CD14-positive monocyte (primary cell): Measurements from ENCODE around the gene MCRIP2. TPM values are rescaled to one million over a fixed set of nuclear protein-coding genes. Genes with fewer than 3 reads are reported as not detected.

ENCODE experiments used
- DNase-seq, 3 donors: peaks; one replicate each; pipeline ENCODE4 v3.0.0-alpha.2; 2011 to 2022
- H2AFZ ChIP-seq: 2 replicates; pipeline ENCODE4 v1.6.0; 2012; ENCODE audit warnings: mild to moderate bottlenecking, low read depth, low read length, inconsistent platforms; ENCODE audit not compliant: insufficient read depth, poor library complexity, severe bottlenecking
- H3K27ac ChIP-seq, 2 donors: 1 replicate in 1 of 2; 2 replicates in 1 of 2; pipeline ENCODE4 v1.5.1; 2012 to 2013; ENCODE audit warnings: low read length in 2 of 2, control low read depth in 1 of 2, inconsistent platforms in 1 of 2, low read depth in 1 of 2, mild to moderate bottlenecking in 1 of 2
- H3K27me3 ChIP-seq, 2 donors: one replicate each; pipeline versions ENCODE4 v1.6.0 to v1.6.1; 2011 to 2013; ENCODE audit warnings: low read length in 2 of 2; ENCODE audit not compliant: control insufficient read depth in 2 of 2, insufficient read depth in 2 of 2
- H3K36me3 ChIP-seq, 2 donors: replicated peaks in 1 of 2; 1 replicate in 1 of 2; 2 replicates in 1 of 2; pipeline versions ENCODE4 v1.5.1 to v1.6.1; 2012 to 2013; ENCODE audit warnings: low read length in 2 of 2, control low read depth in 1 of 2, inconsistent platforms in 1 of 2, mild to moderate bottlenecking in 1 of 2; ENCODE audit not compliant: insufficient read depth in 2 of 2, control insufficient read depth in 1 of 2
- H3K4me1 ChIP-seq, 2 donors: 1 replicate in 1 of 2; 2 replicates in 1 of 2; pipeline versions ENCODE4 v1.5.1 to v1.6.1; 2012 to 2013; ENCODE audit warnings: low read length in 2 of 2, control low read depth in 1 of 2, inconsistent platforms in 1 of 2, mild to moderate bottlenecking in 1 of 2, moderate library complexity in 1 of 2; ENCODE audit not compliant: insufficient read depth in 2 of 2, control insufficient read depth in 1 of 2
- H3K4me2 ChIP-seq: replicated peaks from 2 replicates; pipeline ENCODE3; 2012; ENCODE audit warnings: low read length, moderate library complexity, mild to moderate bottlenecking; ENCODE audit not compliant: poor library complexity, severe bottlenecking; ENCODE audit errors: extremely low read depth
- H3K4me3 ChIP-seq, 3 experiments: fragments of 200-600 bp in 1 of 3; sonication (generic) in 1 of 3; replicated peaks in 1 of 3; 1 replicate in 2 of 3; 2 replicates in 1 of 3; pipeline ENCODE4 v1.5.1; 2011 to 2013; ENCODE audit warnings: low read length in 3 of 3, mild to moderate bottlenecking in 3 of 3, control low read depth in 2 of 3, low read depth in 2 of 3, inconsistent platforms in 1 of 3, moderate library complexity in 1 of 3
- H3K79me2 ChIP-seq: 2 replicates; pipeline ENCODE4 v1.6.0; 2012; ENCODE audit warnings: mild to moderate bottlenecking, control low read depth, inconsistent platforms, low read length, moderate library complexity; ENCODE audit not compliant: insufficient read depth
- H3K9ac ChIP-seq: 2 replicates; pipeline ENCODE4 v1.6.0; 2017; ENCODE audit warnings: low read length, mild to moderate bottlenecking; ENCODE audit not compliant: insufficient read depth, poor library complexity, severe bottlenecking
- H3K9me3 ChIP-seq, 2 donors: replicated peaks in 1 of 2; 1 replicate in 1 of 2; 2 replicates in 1 of 2; pipeline versions ENCODE4 v1.5.1 to v1.6.1; 2012 to 2013; ENCODE audit warnings: low read length in 2 of 2, control low read depth in 1 of 2; ENCODE audit not compliant: control insufficient read depth in 1 of 2, insufficient read depth in 1 of 2
- H4K20me1 ChIP-seq: 2 replicates; pipeline ENCODE4 v1.6.0; 2012; ENCODE audit warnings: mild to moderate bottlenecking, low read length, control low read depth, moderate library complexity; ENCODE audit not compliant: insufficient read depth
- H3K27ac Mint-ChIP-seq, 7 donors: one replicate each; pipeline ENCODE4 v1.8.0; 2020; ENCODE audit warnings: mild to moderate bottlenecking in 7 of 7, mixed read lengths in 7 of 7, moderate library complexity in 6 of 7, inconsistent platforms in 2 of 7
- H3K27me3 Mint-ChIP-seq, 3 donors: one replicate each; pipeline ENCODE4 v1.8.0; 2021 to 2022; ENCODE audit warnings: low read depth in 3 of 3, mild to moderate bottlenecking in 3 of 3, mixed read lengths in 3 of 3, moderate library complexity in 3 of 3, inconsistent platforms in 1 of 3
- H3K36me3 Mint-ChIP-seq, 2 donors: one replicate each; pipeline ENCODE4 v1.8.0; 2020; ENCODE audit warnings: mixed read lengths in 2 of 2, inconsistent platforms in 1 of 2, mild to moderate bottlenecking in 1 of 2
- H3K4me1 Mint-ChIP-seq: one replicate; pipeline ENCODE4 v1.8.0; 2020; ENCODE audit warnings: mild to moderate bottlenecking, mixed read lengths
- H3K4me3 Mint-ChIP-seq, 2 donors: one replicate each; pipeline ENCODE4 v1.8.0; 2020; ENCODE audit warnings: mild to moderate bottlenecking in 2 of 2, mixed read lengths in 2 of 2, moderate library complexity in 1 of 2
- H3K9me3 Mint-ChIP-seq, 7 donors: one replicate each; pipeline ENCODE4 v1.8.0; 2020 to 2022; ENCODE audit warnings: mixed read lengths in 7 of 7, mild to moderate bottlenecking in 6 of 7, moderate library complexity in 6 of 7, inconsistent platforms in 2 of 7
- CTCF ChIP-seq: fragments of 200-600 bp; IDR thresholded peaks from one replicate; pipeline ENCODE4 v1.8.0; 2022; ENCODE audit warnings: antibody characterized with exemption, mild to moderate bottlenecking
- WGBS: methylation state at CpG from one replicate; pipeline ENCODE4 v1.1.5; 2013; ENCODE audit warnings: missing lambda C conversion rate; ENCODE audit not compliant: insufficient coverage; 5-methylcytosine and 5-hydroxymethylcytosine counted together
- intact Hi-C, 2 donors: fragments of 100-400 bp; cut with micrococcal nuclease; formaldehyde crosslinking; loops; one replicate each; pipeline versions ENCODE4 v1.15.0 to v1.15.1; 2023
- polyA plus RNA-seq, 3 donors: library from polyadenylated mRNA; depleted of rRNA in 1 of 3; unstranded in 2 of 3; stranded (reverse) in 1 of 3; fragments of 300-500 nt in 2 of 3; fragments of >200 nt in 1 of 3; fragmentation: Illumina TruSeq in 2 of 3; gene quantifications; 1 replicate in 2 of 3; 2 replicates in 1 of 3; pipeline ENCODE4 v1.2.3, GENCODE V29; 2012 to 2021

MCRIP2 gene
- polyA plus RNA-seq, 3 donors = 23.7 to 65.6 (median 42.1) TPM

GRCh38 chr16:620700-621525, 20.7 kb upstream of the MCRIP2 start:
- TF ChIP-seq CTCF = no peak

GRCh38 chr16:621526-622105, 20.0 kb upstream of the MCRIP2 start:
- Histone ChIP-seq H3K27me3 (no peaks in the 10 kb centered on the region), H3K4me1 (no peaks in the 10 kb centered on the region), H3K4me2 (no peak overlapping the region), H3K79me2 (peaks cover 50% of the 10 kb centered on the region), H4K20me1 (peaks cover 87% of the 10 kb centered on the region), H3K9ac (no peak overlapping the region), H3K27ac (no peak overlapping the region), H3K4me3 (no peak overlapping the region), H3K9me3 (no peaks in the 10 kb centered on the region), H2AFZ (no peak overlapping the region), H3K36me3 (peaks cover 41 to 61% of the 10 kb centered on the region in 2 donors)
- intact Hi-C loops = no loop called here
- no peaks in the 10 kb centered on the region for H3K4me1 Mint-ChIP-seq
- 96% methylated on average over 21 of the region's 21 CpGs for WGBS
- H3K27ac Mint-ChIP-seq = peak overlapping the region in 2 of 7 donors; percentile 20 to 69
- DNase-seq = no peak
- peaks cover 22 to 76% of the 10 kb centered on the region in 2 donors for H3K36me3 Mint-ChIP-seq
- H3K27me3 Mint-ChIP-seq = peaks cover 0 to 1% (median 0%) of the 10 kb centered on the region in 3 donors
- no peak overlapping the region for H3K4me3 Mint-ChIP-seq
- peaks cover 0 to 3% (median 0%) of the 10 kb centered on the region in 7 donors for H3K9me3 Mint-ChIP-seq
- TF ChIP-seq CTCF = no peak

More at GRCh38 chr16:620700-621525, 20.7 kb upstream of the MCRIP2 start:
- H3K27me3 Mint-ChIP-seq = peaks cover 0 to 1% (median 0%) of the 10 kb centered on the region in 3 donors
- peaks cover 50% of the 10 kb centered on the region for H3K79me2 ChIP-seq
- no peaks in the 10 kb centered on the region for H3K27me3 ChIP-seq
- H3K9me3 ChIP-seq = no peaks in the 10 kb centered on the region
- no peak overlapping the region for H3K9ac ChIP-seq
- H3K4me3 Mint-ChIP-seq = no peak overlapping the region
- DNase-seq = no peak
- no peak overlapping the region for H3K4me2 ChIP-seq
- H3K9me3 Mint-ChIP-seq = peaks cover 0 to 3% (median 0%) of the 10 kb centered on the region in 7 donors
- no peak overlapping the region for H3K27ac ChIP-seq
- 93% methylated on average over 27 of the region's 41 CpGs for WGBS
- H3K4me1 ChIP-seq = no peaks in the 10 kb centered on the region
- H3K36me3 Mint-ChIP-seq = peaks cover 16 to 73% of the 10 kb centered on the region in 2 donors
- H4K20me1 ChIP-seq = peaks cover 92% of the 10 kb centered on the region
- H3K4me3 ChIP-seq = no peak overlapping the region
- no peak overlapping the region for H3K27ac Mint-ChIP-seq
- no peak overlapping the region for H2AFZ ChIP-seq
- H3K4me1 Mint-ChIP-seq = no peaks in the 10 kb centered on the region
- intact Hi-C loops = no loop called here
- peaks cover 38 to 54% of the 10 kb centered on the region in 2 donors for H3K36me3 ChIP-seq
